Measurements from ENCODE around the gene SDF4. TPM values are rescaled to one million over a fixed set of nuclear protein-coding genes. Genes with fewer than 3 reads are reported as not detected.

Gene SDF4
- total RNA-seq, 8 experiments from 2014 or later, result 53.9 to 202 (median 76.8) TPM

GRCh38 chr1:1219341-1219740 lies 12.5 kb downstream of the SDF4 start:
- Histone ChIP-seq H3K4me3 (no peak overlapping the region), H3K27ac (no peak overlapping the region), H3K4me1 (replicated peaks in 1 of 2) (no peaks in the 10 kb centered on the region)
- no peak for ATAC-seq (replicated peaks in 6 of 8)
- WGBS, 10 experiments, result no CpG with 5 or more reads among the region's 20 CpGs
- in situ Hi-C loops (cut with MboI; ENCODE audit: low pct_unique_long_range_greater_than_20kb in 2 of 9, low sequenced_read_pairs in 9 of 9, unreplicated experiment in 9 of 9), result no loop called here

GRCh38 chr1:1218524-1219200 lies 13.1 kb downstream of the SDF4 start:
- no peak overlapping the region for H3K27ac ChIP-seq
- in situ Hi-C loops (cut with MboI; ENCODE audit: low pct_unique_long_range_greater_than_20kb in 2 of 9, low sequenced_read_pairs in 9 of 9, unreplicated experiment in 9 of 9), result no loop called here

GRCh38 chr1:1217621-1218523 lies 13.9 kb downstream of the SDF4 start:
- in situ Hi-C loops (cut with MboI; ENCODE audit: low pct_unique_long_range_greater_than_20kb in 2 of 9, low sequenced_read_pairs in 9 of 9, unreplicated experiment in 9 of 9), result no loop called here

More at GRCh38 chr1:1218524-1219200, 13.1 kb downstream of the SDF4 start:
- H3K4me3 ChIP-seq, result no peak overlapping the region
- 80 to 100% (median 98%) methylated on average over 1 to 13 of the region's 36 CpGs; no CpG with 5 or more reads in 5 of the 10 experiments for WGBS, 10 experiments
- H3K4me1 ChIP-seq (replicated peaks in 1 of 2), result no peaks in the 10 kb centered on the region
- peak in 1 of 8 experiments; percentile 3 for ATAC-seq (replicated peaks in 6 of 8)

GRCh38 chr1:1216770-1217620 lies 14.8 kb downstream of the SDF4 start:
- in situ Hi-C loops (cut with MboI; ENCODE audit: low pct_unique_long_range_greater_than_20kb in 2 of 9, low sequenced_read_pairs in 9 of 9, unreplicated experiment in 9 of 9), result no loop called here
- peaks cover 0 to 2% of the 10 kb centered on the region in 2 donors for H3K4me1 ChIP-seq (replicated peaks in 1 of 2)
- WGBS, 10 experiments, result 37 to 97% (median 93%) methylated on average over 2 to 66 of the region's 74 CpGs; no CpG with 5 or more reads in 1 of the 10 experiments
- no peak overlapping the region for H3K4me3 ChIP-seq
- no peak for ATAC-seq (replicated peaks in 6 of 8)
- H3K27ac ChIP-seq, result no peak overlapping the region

More at GRCh38 chr1:1217621-1218523, 13.9 kb downstream of the SDF4 start:
- Histone ChIP-seq H3K27ac (no peak overlapping the region), H3K4me1 (replicated peaks in 1 of 2) (no peaks in the 10 kb centered on the region), H3K4me3 (no peak overlapping the region)
- ATAC-seq (replicated peaks in 6 of 8), result peak in 5 of 8 experiments; percentile 4 to 42 (median 11)
- 85 to 100% (median 92%) methylated on average over 2 to 17 of the region's 52 CpGs; no CpG with 5 or more reads in 4 of the 10 experiments for WGBS, 10 experiments

- H3K4me3 ChIP-seq, result no peak overlapping the region
- no peak for ATAC-seq (replicated peaks in 6 of 8)
- in situ Hi-C loops (cut with MboI; ENCODE audit: low pct_unique_long_range_greater_than_20kb in 2 of 9, low sequenced_read_pairs in 9 of 9, unreplicated experiment in 9 of 9), result no loop called here
- no peak overlapping the region for H3K27ac ChIP-seq
- 87 to 100% (median 97%) methylated on average over 2 to 6 of the region's 21 CpGs; no CpG with 5 or more reads in 5 of the 10 experiments for WGBS, 10 experiments
- peaks cover 0 to 5% of the 10 kb centered on the region in 2 donors for H3K4me1 ChIP-seq (replicated peaks in 1 of 2)
These were observed 15.8 kb downstream of the SDF4 start for GRCh38 chr1:1215881-1216605.

- ATAC-seq (replicated peaks in 6 of 8), result no peak
- in situ Hi-C loops (cut with MboI; ENCODE audit: low pct_unique_long_range_greater_than_20kb in 2 of 9, low sequenced_read_pairs in 9 of 9, unreplicated experiment in 9 of 9), result no loop called here
These were observed 16.6 kb downstream of the SDF4 start for GRCh38 chr1:1215080-1215676.

GRCh38 chr1:1213345-1214265 lies 18.2 kb downstream of the SDF4 start, which contains the start of gene TNFRSF4:
TSS of gene TNFRSF4 (minus strand) at chr1:1214153. CDS start at chr1:1214127, 26 bp downstream.
- ATAC-seq (replicated peaks in 6 of 8), result peak in 3 of 8 experiments; percentile 4 to 25 (median 5)
- in situ Hi-C loops (cut with MboI; ENCODE audit: low pct_unique_long_range_greater_than_20kb in 2 of 9, low sequenced_read_pairs in 9 of 9, unreplicated experiment in 9 of 9), result no loop called here
- Histone ChIP-seq H3K27ac (no peak within 1 kb of the TSS), H3K4me1 (replicated peaks in 1 of 2) (peaks cover 4 to 11% of the 10 kb centered on the region in 2 donors), H3K4me3 (no peak within 1 kb of the TSS)
- 36 to 100% (median 78%) methylated on average over 1 to 10 of the region's 56 CpGs; no CpG with 5 or more reads in 6 of the 10 experiments for WGBS, 10 experiments

More at GRCh38 chr1:1215080-1215676, 16.6 kb downstream of the SDF4 start:
- H3K27ac ChIP-seq, result no peak overlapping the region
- peaks cover 0 to 5% of the 10 kb centered on the region in 2 donors for H3K4me1 ChIP-seq (replicated peaks in 1 of 2)
- WGBS, 10 experiments, result 65 to 100% (median 66%) methylated on average over 2 to 5 of the region's 11 CpGs; no CpG with 5 or more reads in 7 of the 10 experiments
- no peak overlapping the region for H3K4me3 ChIP-seq

- peak in 1 of 8 experiments; percentile 7 for ATAC-seq (replicated peaks in 6 of 8)
- WGBS, 10 experiments, result 88% methylated on average over 15 of the region's 24 CpGs; no CpG with 5 or more reads in 9 of the 10 experiments
- peaks cover 9 to 16% of the 10 kb centered on the region in 2 donors for H3K4me1 ChIP-seq (replicated peaks in 1 of 2)
- in situ Hi-C loops (cut with MboI; ENCODE audit: low pct_unique_long_range_greater_than_20kb in 2 of 9, low sequenced_read_pairs in 9 of 9, unreplicated experiment in 9 of 9), result no loop called here
- H3K27ac ChIP-seq, result no peak overlapping the region
- H3K4me3 ChIP-seq, result no peak overlapping the region
These were observed 18.9 kb downstream of the SDF4 start for GRCh38 chr1:1212780-1213344.

GRCh38 chr1:1211541-1212441 lies 20.0 kb downstream of the SDF4 start:
- Histone ChIP-seq H3K4me3 (no peak overlapping the region), H3K27ac (no peak overlapping the region), H3K4me1 (replicated peaks in 1 of 2) (peaks cover 9 to 24% of the 10 kb centered on the region in 2 donors)
- WGBS, 10 experiments, result 67 to 88% (median 80%) methylated on average over 1 to 5 of the region's 28 CpGs; no CpG with 5 or more reads in 7 of the 10 experiments
- no peak for ATAC-seq (replicated peaks in 6 of 8)
- in situ Hi-C loops (cut with MboI; ENCODE audit: low pct_unique_long_range_greater_than_20kb in 2 of 9, low sequenced_read_pairs in 9 of 9, unreplicated experiment in 9 of 9), result no loop called here

Measured in motor neuron (in vitro differentiated cells).